ENCODE data around the gene SAFB2.
"Not testable (repeated sequence)": the region's sequence is repeated elsewhere in the genome, so short reads cannot be mapped to it uniquely, and the experiment has no call there.

The SAFB2 gene

DNA sequence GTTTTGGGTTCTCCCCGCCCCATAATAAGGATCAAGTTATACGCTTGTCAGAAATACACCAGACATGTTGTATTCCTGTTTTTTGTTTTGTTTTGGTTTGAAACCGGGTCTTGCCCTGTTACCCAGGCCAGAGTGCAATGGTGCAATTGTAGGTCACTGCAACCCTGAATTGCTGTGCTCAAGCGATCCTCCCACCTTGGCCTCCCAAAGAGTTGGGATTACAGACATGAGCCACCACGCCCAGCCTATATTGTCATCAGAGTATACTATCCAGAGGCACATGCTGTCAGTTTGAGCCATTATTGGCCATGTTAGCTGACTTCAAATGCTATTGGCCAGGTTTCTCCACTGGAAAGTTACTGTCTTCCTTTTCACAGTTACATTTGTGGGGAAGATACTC, 10.1 kb upstream of the SAFB2 start:
- no peak for DNase-seq (ENCODE audit: low spot score)

- no peak for DNase-seq (ENCODE audit: low spot score)
These were observed 9.7 kb upstream of the SAFB2 start for GRCh38 chr19:5632241-5632612.

DNA sequence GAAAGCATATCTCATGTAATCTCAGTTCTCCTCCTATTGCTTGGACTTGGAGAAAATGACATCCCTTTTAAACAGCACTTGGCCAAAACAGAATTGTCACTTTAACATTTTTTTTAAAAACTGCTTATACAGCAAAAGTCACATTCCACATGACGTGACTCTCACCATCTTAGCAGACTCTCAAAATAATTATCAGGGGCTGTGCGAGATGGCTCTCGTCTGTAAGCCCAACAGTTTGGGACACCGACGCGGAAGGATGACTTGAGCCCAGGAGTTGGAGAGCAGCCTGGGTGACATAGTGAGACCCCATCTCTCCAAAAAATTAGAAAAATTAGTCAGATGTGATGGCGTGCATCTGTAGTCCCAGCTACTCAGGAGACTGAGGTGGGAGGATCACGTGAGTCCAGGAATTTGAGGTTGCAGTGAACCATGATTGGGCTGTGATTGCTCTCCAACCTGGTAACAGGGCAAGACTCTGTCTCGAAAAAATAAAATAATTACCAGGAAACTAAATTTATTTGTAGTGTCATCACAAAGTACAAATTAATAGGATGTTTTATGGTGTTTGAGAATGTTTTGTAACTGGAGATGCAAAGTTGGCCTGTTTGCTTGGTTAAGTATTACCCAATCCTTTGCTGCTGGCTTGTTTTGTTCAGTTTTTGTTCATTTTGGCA, 9.1 kb upstream of the SAFB2 start:
- DNase-seq (ENCODE audit: low spot score) = no peak

DNA sequence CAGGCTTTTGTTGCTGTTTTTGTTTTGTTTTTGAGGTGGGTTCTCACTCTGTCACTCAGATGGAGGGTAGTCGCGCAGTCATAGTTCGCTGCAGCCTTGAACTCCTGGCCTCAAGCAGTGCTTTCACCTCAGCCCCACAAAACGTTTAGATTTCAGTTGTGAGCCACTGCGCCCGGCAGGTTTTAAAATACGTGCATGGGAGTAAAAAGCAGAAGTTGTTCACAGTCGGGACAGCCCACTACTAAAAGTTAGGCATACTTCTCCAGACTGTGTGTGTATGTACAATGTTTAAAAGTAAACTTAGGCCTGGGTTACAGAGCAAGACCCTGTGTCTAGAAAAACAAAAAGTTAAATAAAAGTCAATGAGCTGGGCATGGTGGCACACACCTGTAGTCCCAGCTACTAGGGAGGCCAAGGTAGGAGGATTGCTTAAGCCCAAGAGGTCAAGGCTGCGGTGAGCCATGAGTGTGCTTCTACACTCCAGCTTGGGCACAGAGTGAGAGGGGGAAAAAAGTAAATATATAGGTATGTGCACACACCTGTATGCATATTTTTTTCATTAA, 6.4 kb upstream of the SAFB2 start:
- no peak for DNase-seq (ENCODE audit: low spot score)

DNA sequence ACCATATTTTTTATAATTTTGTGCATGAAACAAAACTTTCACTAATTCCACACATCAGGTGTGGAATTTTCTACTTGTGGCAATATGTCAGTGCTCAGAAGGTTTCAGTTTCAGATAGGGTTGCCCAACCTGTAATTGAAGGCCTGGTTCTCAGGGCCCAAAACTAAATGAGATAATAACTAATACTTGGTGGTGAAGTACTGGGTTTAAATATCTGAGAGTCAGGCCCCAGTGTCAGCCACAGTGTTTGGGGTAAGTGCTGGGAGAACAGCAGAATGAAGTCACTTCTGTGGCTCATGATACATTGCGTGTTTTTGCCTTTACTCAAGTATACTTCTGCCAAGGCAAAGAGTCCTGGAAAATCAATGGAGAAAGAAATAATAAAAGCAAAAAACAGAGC, 5.9 kb upstream of the SAFB2 start:
- DNase-seq (ENCODE audit: low spot score) = no peak

GRCh38 chr19:5627395-5627904, 4.9 kb upstream of the SAFB2 start:
- DNase-seq (ENCODE audit: low spot score) = no peak

- no peak for DNase-seq (ENCODE audit: low spot score)
These were observed 3.1 kb upstream of the SAFB2 start for GRCh38 chr19:5625641-5626040.

DNA sequence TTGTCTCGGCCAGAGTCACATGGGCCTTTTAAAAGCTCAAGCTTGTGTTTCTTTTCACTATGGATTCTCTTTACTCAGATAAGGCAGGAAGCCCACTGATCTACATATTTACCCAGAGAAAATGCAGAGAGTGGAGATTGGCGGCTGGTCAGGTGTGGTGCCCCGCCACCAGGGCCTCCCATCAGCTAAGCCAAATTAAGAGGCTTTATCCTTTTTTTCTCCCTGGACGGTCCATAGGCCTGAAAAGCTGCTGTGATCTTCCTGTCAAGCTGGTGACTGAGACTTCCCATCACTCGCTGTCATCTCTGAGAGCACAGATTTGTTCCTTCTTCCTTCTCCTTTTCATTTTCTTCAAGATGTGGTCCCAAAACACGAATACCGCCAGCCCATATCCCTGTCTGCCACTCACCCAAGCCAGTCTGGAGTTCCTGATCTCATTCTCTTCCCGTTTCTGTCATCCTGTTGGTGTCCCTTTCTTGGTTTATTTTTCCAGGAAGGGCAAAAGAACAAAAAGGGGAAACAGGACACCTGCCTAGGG, 2.2 kb upstream of the SAFB2 start:
- DNase-seq (ENCODE audit: low spot score) = no peak

- DNase-seq (ENCODE audit: low spot score) = peak; percentile 67
These were observed 1.6 kb upstream of the SAFB2 start for GRCh38 chr19:5624018-5624663.

- peak; percentile 64 for DNase-seq (ENCODE audit: low spot score)
These were observed 931 bp upstream of the SAFB2 start for GRCh38 chr19:5623397-5624017.

DNA sequence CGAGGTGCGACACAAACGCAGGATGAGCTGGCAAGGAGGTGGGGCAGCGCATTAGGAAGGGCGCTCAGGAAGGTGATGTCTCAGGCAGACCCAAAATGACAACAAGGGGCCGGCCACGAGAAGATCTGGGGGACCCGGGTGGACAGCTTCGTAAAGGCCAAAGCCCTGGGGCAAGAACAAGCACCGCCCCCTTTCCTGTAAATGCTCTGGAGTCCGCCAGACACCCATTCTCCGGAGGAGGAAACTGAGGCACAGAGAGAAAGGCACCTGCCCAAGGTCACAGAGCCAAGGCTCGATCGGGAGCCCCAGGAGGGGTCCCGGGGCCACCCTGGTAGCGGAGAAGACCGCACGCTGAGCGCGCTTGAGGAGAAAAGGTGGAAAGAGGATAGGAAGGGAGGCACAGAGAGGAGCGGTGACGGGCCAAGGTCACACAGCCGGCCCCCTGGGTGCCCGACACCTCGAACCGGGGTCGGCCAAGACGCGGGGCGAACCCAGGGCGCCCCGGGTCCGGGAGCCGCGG, 571 bp downstream of the SAFB2 start:
- peak; percentile 66 for DNase-seq (ENCODE audit: low spot score)

GRCh38 chr19:5621311-5621944, 1.1 kb downstream of the SAFB2 start:
- no peak for DNase-seq (ENCODE audit: low spot score)

DNA sequence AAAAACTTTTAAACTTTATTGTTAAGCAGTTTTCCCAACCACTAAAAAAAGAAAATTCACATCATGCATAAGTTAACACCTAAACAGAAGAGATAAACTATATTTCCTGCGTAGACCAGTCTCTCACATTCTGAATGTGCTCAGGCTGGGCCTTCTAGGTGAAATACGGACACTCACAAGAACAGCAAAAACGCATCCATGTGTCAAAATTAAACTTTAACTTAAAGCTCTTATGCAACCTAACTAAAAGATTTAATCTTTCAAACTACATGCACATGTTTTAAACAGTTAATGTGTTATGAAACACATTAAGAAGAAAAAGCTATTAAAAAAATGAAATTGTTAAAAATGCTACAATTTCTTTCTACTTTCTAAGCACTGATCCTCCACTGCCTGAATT, 2.6 kb downstream of the SAFB2 start:
- no peak for DNase-seq (ENCODE audit: low spot score)

DNA sequence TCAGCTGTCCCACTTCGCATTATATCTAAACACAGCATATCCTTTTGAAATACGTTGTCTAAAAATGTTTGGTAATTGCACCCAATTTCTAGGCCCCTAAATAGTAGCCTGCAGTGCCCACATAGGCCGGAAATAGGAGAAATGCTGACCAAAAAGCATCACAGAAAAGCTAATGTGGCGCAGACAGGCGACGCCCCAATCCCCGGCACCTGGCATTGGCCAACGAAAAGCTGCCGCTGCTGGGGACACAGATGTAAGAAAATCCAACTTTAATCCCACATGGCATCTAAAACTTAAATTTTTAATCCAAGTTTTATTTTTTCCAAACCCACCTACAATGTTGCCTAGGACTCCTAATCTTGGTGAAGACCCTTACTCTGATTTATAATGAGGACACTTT, 4.0 kb downstream of the SAFB2 start:
- no peak for DNase-seq (ENCODE audit: low spot score)

DNA sequence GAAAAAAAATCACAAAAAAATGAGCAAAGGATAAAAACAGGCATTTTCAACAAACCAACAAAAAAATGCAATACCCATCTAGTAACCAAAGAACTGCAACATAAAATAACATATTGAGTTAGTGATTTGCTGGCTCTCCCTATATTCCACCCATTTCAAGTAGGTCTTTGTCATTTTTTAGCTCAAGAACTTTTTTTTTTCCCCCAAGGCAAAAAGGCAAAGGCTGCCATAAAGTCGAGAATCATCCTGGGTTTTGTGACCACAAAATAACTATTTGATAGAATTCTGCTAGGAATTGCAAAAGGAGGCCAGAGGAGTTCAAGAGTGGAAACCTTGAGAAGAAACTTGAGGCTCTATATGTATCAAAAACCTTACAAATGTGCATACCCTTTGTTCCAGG, 5.5 kb downstream of the SAFB2 start:
- DNase-seq (ENCODE audit: low spot score) = no peak

- DNase-seq (ENCODE audit: low spot score) = no peak
These were observed 6.7 kb downstream of the SAFB2 start for GRCh38 chr19:5615756-5616327.

DNA sequence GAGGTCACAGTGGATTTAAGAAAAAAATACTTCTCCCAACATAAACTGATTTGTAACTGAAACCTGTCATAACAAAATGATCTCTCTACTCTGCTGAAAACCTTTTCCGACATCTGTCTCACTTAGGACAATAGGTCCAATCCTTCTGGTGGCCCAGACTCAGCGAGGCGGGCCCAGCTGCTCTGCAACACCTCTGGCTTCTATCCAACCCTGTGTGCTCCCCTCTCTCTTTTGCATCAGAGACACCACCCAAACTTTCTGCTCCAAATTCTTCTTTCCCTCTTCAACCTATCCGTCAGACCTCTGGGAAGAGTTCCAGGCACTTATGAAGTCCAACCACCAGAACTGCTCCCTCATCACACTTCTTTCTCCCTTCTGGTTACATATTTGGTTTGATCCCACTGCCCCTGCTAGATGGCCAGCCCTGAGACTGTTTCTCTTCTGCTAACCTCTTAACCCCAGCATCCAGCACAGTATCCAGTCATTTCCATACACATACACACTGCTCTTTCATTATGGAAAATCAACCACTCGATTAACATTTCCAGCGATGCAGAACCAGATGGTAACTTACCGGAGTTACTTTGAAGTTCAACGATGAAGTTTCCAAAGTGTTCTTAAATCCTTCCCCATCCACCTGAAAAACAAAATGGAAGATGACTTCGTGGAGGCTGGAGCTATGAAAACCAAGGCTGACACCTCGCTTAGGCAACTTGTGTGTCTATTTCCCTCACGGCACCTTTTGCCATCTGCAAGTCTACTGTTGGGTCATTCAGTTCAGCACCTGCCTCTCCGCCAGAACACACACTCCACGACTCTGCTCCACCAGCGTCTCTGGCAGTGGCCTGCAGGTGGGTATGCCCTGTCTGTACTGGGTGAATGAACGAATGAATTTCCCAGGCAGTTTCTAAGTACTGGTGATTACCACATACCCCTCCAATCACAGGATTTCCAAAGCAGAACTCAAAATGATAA, 9.4 kb downstream of the SAFB2 start:
- DNase-seq (ENCODE audit: low spot score) = no peak

DNA sequence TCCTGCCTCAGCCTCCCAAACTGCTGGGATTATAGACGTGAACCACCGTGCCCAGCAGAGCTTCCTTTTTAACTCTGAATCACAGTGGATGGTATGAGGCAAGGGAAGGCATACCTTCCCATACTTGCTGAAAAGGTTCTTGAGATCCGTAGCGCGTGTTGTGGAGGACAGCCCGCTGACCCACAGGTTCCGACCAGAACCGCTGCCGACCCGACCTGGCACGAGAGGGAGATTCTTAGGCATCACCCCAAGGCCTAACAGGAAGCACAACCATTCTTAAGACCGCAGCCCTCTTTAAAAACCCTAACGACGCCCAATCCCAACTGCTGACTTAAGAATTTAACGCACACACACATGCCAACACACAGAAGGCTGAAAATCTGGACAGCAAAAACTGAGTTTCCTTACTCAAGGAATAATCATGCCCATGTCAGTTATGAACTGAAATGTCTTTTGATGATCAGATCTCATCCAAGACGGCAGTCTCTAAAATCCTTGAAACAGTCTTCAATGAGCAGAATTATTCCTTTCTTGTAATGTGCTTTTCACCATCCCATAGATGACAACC, 12.6 kb downstream of the SAFB2 start:
- DNase-seq (ENCODE audit: low spot score) = no peak

DNA sequence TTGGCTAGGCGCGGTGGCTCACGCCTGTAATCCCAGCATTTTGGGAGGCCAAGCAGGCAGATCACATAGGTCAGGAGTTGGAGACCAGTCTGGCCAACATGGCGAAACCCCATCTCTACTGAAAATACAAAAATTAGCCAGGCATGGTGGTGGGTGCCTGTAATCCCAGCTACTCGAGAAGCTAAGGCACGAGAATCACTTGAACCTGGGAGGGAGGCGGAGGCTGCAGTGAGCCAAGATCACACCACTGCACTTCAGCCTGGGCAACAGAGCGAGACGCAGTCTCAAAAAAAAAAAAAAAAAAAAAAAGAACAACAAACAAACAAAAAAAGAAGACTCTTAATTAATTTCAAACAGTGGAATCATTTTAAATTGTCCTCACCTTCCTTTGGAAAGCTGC, 13.8 kb downstream of the SAFB2 start:
- not testable (repeated sequence) for DNase-seq (ENCODE audit: low spot score)

DNA sequence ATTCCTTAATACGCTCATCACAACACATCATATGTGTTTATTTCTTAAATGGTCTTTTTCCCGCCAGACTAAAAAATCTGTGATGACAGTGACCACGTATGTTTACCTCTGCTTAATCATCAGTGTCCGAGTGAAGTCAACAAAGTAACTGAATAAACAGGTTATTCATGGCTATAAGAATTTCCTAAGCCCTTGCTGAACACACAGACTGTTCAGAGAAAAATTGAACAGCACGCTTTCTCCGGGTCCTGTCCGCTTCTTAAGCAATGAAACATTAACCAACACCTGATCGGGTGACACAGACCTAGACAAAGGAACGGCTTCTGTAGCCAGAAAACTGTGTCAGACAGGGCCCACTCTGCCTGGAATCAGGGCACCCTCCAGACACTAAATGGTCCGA, 14.3 kb downstream of the SAFB2 start:
- DNase-seq (ENCODE audit: low spot score) = no peak

Measured in left forelimb (tissue), 1 donor.